ENCODE measurements around the gene SLC7A1. TPM values are rescaled to one million over a fixed set of nuclear protein-coding genes. Genes with fewer than 3 reads are reported as not detected.

Gene SLC7A1
- total and polyA plus RNA-seq, 2 experiments from 2014 or later = 10.1 to 16.2 TPM

- H3K4me1 ChIP-seq (ENCODE audit: insufficient read depth) = peaks cover 3% of the 10 kb centered on the region
- 68% methylated on average over 6 of the region's 6 CpGs for WGBS (ENCODE audit: low lambda C conversion rate, missing lambda C conversion rate)
- H3K36me3 ChIP-seq (replicated peaks; ENCODE audit: insufficient read depth, low read depth) = no peaks in the 10 kb centered on the region
- no peak overlapping the region for H3K27ac ChIP-seq
- no peak overlapping the region for H3K4me2 ChIP-seq
- TF ChIP-seq EZH2phosphoT487 (IDR thresholded peaks at IDR 0.05; ENCODE audit: low read depth, severe bottlenecking, unreplicated experiment) (no peak), EZH2 (IDR thresholded peaks at IDR 0.05; ENCODE audit: borderline replicate concordance) (no peak)
- TF ChIP-seq, protein P1, sequence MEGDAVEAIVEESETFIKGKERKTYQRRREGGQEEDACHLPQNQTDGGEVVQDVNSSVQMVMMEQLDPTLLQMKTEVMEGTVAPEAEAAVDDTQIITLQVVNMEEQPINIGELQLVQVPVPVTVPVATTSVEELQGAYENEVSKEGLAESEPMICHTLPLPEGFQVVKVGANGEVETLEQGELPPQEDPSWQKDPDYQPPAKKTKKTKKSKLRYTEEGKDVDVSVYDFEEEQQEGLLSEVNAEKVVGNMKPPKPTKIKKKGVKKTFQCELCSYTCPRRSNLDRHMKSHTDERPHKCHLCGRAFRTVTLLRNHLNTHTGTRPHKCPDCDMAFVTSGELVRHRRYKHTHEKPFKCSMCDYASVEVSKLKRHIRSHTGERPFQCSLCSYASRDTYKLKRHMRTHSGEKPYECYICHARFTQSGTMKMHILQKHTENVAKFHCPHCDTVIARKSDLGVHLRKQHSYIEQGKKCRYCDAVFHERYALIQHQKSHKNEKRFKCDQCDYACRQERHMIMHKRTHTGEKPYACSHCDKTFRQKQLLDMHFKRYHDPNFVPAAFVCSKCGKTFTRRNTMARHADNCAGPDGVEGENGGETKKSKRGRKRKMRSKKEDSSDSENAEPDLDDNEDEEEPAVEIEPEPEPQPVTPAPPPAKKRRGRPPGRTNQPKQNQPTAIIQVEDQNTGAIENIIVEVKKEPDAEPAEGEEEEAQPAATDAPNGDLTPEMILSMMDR (IDR thresholded peaks at IDR 0.05; ENCODE audit: poor library complexity) = no peak
- H2AFZ ChIP-seq = no peak overlapping the region
- H4K20me1 ChIP-seq (ENCODE audit: insufficient read depth, poor library complexity, severe bottlenecking) = no peaks in the 10 kb centered on the region
- H3K9me2 ChIP-seq (replicated peaks; ENCODE audit: insufficient read depth) = no peaks in the 10 kb centered on the region
- H3K4me3 ChIP-seq = no peak overlapping the region
- peaks cover 6% of the 10 kb centered on the region for H3K27me3 ChIP-seq
- H3K79me2 ChIP-seq = no peaks in the 10 kb centered on the region
- peak; percentile 38 for DNase-seq (ENCODE audit: low spot score)
- H3K9me3 ChIP-seq (ENCODE audit: low read depth) = no peaks in the 10 kb centered on the region
These were observed 129.7 kb downstream of the SLC7A1 start for GRCh38 chr13:29465741-29466293.

DNA sequence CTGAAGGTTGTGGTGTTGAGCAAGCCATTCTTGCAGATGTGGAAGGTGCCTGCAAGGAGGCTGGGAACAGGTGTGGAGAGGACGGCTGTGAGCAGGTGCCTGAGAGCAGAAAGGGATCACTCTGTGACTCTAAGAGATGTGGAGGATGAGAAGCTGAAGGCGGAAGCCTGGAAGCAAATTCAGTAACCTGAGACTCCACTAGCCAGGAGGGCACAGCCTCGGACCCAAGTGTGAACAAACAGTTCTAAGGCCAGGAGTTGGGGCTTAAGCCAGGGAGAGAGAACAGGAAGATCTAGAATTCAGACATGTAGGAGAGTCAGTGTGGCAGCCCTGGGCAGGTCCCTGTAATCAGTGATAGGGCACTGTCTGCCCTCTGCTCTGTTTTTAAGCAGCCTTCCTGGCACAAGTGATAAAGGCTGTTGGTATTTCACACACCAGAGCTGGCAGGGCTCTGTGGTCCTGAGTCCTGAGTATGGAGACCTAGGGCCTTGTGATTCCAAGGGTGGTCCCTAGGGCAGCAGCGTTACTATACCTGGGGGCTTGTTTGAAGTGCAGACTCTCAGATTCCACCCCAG lies 131.3 kb downstream of the SLC7A1 start:
- Histone ChIP-seq H3K4me3 (no peak overlapping the region), H3K9me3 (ENCODE audit: low read depth) (no peaks in the 10 kb centered on the region), H3K79me2 (no peaks in the 10 kb centered on the region), H3K27ac (no peak overlapping the region), H3K4me1 (ENCODE audit: insufficient read depth) (peaks cover 3% of the 10 kb centered on the region), H3K9me2 (replicated peaks; ENCODE audit: insufficient read depth) (no peaks in the 10 kb centered on the region), H3K4me2 (no peak overlapping the region), H2AFZ (no peak overlapping the region), H3K27me3 (peaks cover 6% of the 10 kb centered on the region), H4K20me1 (ENCODE audit: insufficient read depth, poor library complexity, severe bottlenecking) (no peaks in the 10 kb centered on the region), H3K36me3 (replicated peaks; ENCODE audit: insufficient read depth, low read depth) (no peaks in the 10 kb centered on the region)
- no peak for DNase-seq (ENCODE audit: low spot score)
- TF ChIP-seq EZH2 (IDR thresholded peaks at IDR 0.05; ENCODE audit: borderline replicate concordance) = no peak
- TF ChIP-seq, protein P1 (IDR thresholded peaks at IDR 0.05; ENCODE audit: poor library complexity) = no peak
- no peak for TF ChIP-seq EZH2phosphoT487 (IDR thresholded peaks at IDR 0.05; ENCODE audit: low read depth, severe bottlenecking, unreplicated experiment)
- 79% methylated on average over 4 of the region's 4 CpGs for WGBS (ENCODE audit: low lambda C conversion rate, missing lambda C conversion rate)

GRCh38 chr13:29459813-29460355 lies 135.6 kb downstream of the SLC7A1 start:
- DNase-seq (ENCODE audit: low spot score) = no peak
- Histone ChIP-seq H3K27me3 (peaks cover 6% of the 10 kb centered on the region), H3K27ac (no peak overlapping the region), H2AFZ (no peak overlapping the region), H3K79me2 (no peaks in the 10 kb centered on the region), H3K9me3 (ENCODE audit: low read depth) (no peaks in the 10 kb centered on the region), H3K4me1 (ENCODE audit: insufficient read depth) (no peaks in the 10 kb centered on the region), H3K9me2 (replicated peaks; ENCODE audit: insufficient read depth) (no peaks in the 10 kb centered on the region), H4K20me1 (ENCODE audit: insufficient read depth, poor library complexity, severe bottlenecking) (no peaks in the 10 kb centered on the region), H3K4me3 (no peak overlapping the region), H3K4me2 (no peak overlapping the region), H3K36me3 (replicated peaks; ENCODE audit: insufficient read depth, low read depth) (no peaks in the 10 kb centered on the region)
- 94% methylated on average over 2 of the region's 2 CpGs for WGBS (ENCODE audit: low lambda C conversion rate, missing lambda C conversion rate)
- TF ChIP-seq, protein P1 (IDR thresholded peaks at IDR 0.05; ENCODE audit: poor library complexity) = no peak
- TF ChIP-seq EZH2 (IDR thresholded peaks at IDR 0.05; ENCODE audit: borderline replicate concordance) (no peak), EZH2phosphoT487 (IDR thresholded peaks at IDR 0.05; ENCODE audit: low read depth, severe bottlenecking, unreplicated experiment) (no peak)

All from hepatocyte (in vitro differentiated cells).